Stimulated activated CD8-positive, alpha-beta memory T cell treated with anti-CD3 and anti-CD28 coated beads, Interleukin-2, amount 100 ng/mL, for 1 hour (primary cell): ENCODE data around the gene GDPD5.

Source experiments
- DNase-seq, 2 donors: peaks; one replicate each; pipeline ENCODE4 v3.0.0-alpha.2; 2020; ENCODE audit warnings: low read depth in 2 of 2

The GDPD5 gene

GRCh38 chr11:75492181-75492820 lies 33.4 kb downstream of the GDPD5 start:
- peak; percentile 24 to 42 for DNase-seq

GRCh38 chr11:75491465-75491864 lies 34.3 kb downstream of the GDPD5 start:
- no peak for DNase-seq

- no peak for DNase-seq
Measured at GRCh38 chr11:75490221-75491181, 35.2 kb downstream of the GDPD5 start.

GRCh38 chr11:75487365-75487764 lies 38.4 kb downstream of the GDPD5 start:
- DNase-seq: no peak

- no peak for DNase-seq
Measured at GRCh38 chr11:75485742-75486141, 40.0 kb downstream of the GDPD5 start.

GRCh38 chr11:75482931-75483469 lies 42.7 kb downstream of the GDPD5 start:
- no peak for DNase-seq

- DNase-seq: no peak
Measured at GRCh38 chr11:75481922-75482606, 43.7 kb downstream of the GDPD5 start.

- no peak for DNase-seq
Measured at GRCh38 chr11:75481223-75481921, 44.4 kb downstream of the GDPD5 start.

GRCh38 chr11:75480185-75481175 lies 45.3 kb downstream of the GDPD5 start:
- no peak for DNase-seq

- no peak for DNase-seq
Measured at GRCh38 chr11:75479597-75480145, 46.1 kb downstream of the GDPD5 start.

GRCh38 chr11:75478783-75479596 lies 46.8 kb downstream of the GDPD5 start:
- no peak for DNase-seq

GRCh38 chr11:75477614-75477935 lies 48.2 kb downstream of the GDPD5 start:
- no peak for DNase-seq

GRCh38 chr11:75476739-75477613 lies 48.8 kb downstream of the GDPD5 start:
- no peak for DNase-seq

- DNase-seq: no peak
Measured at GRCh38 chr11:75475767-75476650, 49.7 kb downstream of the GDPD5 start.

- peak; percentile 18 to 44 for DNase-seq
Measured at GRCh38 chr11:75474878-75475766, 50.6 kb downstream of the GDPD5 start.

- no peak for DNase-seq
Measured at GRCh38 chr11:75474240-75474639, 51.5 kb downstream of the GDPD5 start.
